GM19397 (cell line): ENCODE measurements around the gene MBTPS1.

Experiments used
- ATAC-seq: cut with Tn5 transposase; IDR thresholded peaks from one replicate; pipeline ENCODE4 v1.9.1; 2021; ENCODE audit warnings: mild to moderate bottlenecking, moderate library complexity; ENCODE audit not compliant: unreplicated experiment

MBTPS1 gene

DNA sequence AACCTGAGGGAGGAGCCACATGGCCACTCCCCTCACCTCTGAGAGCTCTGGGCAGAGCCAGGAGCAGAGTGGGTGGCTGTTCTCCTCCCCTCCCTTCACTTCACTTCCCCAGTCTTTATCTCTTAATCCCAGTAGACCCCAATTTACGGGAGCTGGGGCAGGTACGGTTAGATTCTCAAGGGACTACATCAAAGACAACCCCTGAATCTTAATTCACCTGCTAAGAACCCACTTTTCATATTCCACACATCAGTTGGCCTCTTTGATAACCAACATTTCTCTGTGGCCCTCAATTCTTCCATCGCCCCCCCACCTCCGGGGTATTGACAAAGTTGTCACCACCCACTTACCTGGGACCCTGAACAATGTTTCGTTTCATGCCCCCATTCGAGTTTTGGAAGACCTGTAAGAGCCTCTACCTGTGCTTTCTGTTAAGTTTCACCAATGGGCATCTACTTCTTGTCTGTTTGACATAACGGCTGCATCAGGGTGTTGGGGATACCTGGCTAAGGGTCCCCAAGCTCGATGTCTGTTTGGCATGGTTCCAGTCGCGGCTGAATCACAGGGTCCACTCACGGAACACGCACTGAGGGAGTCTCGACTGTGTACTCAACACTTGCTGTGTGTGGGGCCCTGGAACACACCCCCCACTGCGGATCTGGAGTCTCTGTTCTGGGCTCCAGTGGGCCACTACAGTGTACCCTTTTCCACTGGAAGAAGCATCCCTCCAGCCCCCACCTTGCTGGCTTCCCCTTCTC lies 102.0 kb downstream of the MBTPS1 start:
- ATAC-seq, result no peak

DNA sequence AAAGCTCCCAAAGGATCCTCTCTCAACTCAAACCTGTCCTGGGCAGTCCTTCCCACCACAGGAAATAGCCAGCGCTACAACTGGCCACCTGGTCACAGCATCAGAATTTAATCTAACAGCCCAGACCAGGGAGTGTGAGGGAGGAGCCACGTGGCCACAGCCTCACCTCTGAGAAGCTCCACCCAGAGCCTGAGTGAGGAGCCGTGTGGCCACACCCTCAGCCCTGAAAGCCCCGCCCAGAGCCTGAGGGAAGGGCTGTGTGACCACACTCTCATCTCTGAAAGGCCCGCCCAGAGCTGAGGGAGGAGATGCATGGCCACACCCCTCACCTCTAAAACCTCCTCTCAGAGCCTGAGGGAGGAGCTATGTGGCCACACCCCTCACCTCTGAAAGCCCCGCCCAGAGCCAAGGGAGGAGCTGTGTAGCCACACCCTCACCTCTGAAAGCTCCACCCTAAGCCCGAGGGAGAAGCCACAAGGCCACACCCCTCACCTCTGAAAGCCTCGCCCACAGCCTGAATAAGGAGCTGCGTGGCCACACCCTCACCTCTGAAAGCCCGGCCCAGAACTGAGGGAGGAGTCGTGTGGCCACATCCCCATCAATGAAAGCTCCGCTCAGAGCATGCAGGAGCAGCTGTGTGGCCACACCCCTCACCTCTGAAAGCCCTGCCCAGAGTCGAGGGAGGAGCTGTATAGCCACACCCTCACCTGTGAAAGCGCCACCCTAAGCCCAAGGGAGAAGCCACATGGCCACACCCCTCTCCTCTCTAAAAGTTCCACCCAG lies 102.8 kb downstream of the MBTPS1 start:
- peak; percentile 58 for ATAC-seq

DNA sequence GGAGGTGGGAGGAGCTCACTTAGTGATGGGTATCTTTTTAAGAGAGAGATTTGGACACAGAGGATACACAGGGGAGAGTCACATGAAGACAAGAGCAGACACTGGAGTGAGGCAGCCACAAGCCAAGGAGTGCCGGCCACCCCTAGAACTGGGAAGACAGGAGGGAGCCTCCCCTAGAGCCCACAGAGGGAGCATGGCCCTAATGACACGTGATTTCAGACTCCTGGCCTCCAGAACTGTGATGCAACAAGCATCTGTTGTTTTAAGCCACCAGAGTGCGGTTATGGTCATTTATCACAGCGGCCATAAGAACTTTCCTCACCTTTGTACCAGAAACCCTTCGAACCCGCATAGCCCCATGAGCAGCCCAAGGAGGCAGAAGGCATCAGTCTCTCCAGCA lies 107.5 kb downstream of the MBTPS1 start:
- ATAC-seq, result no peak

DNA sequence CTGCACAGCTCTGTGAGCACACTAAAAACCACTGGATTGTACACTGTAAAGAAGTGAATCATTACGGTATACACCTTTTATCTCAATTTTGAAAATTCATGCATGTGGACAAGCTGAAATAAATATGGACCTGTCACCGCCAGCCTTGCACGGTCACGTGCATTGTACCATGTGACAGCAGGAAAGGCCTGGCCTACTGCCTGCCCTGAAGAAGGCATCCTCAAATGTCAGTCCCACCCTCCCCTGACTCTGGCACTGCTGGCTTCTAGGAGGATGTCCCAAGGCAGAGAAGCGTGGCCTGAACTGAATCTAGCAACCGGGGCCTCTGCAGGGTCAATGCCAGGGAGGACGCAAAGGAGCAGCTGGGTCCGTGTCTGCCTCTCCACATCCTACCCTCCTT lies 108.8 kb downstream of the MBTPS1 start:
- no peak for ATAC-seq

DNA sequence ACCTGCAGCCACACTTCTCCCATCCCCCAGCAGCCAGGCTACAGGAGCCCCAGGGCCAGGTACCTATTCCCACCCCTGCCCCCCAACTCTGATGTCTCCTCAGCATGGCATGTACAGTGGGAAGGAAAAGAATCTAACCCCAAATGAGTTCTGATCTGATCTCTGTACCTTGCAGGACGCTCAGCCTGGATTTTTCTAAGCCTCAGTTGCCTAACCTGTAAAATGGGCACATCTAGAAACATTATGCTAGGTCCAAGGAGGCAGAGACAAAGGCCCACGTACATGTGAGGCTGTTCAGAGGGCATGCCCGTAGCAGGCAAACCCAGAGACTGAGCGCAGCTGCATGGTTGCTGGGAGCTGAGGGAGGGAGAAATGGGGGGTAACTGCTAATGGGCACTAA lies 109.2 kb downstream of the MBTPS1 start:
- no peak for ATAC-seq

DNA sequence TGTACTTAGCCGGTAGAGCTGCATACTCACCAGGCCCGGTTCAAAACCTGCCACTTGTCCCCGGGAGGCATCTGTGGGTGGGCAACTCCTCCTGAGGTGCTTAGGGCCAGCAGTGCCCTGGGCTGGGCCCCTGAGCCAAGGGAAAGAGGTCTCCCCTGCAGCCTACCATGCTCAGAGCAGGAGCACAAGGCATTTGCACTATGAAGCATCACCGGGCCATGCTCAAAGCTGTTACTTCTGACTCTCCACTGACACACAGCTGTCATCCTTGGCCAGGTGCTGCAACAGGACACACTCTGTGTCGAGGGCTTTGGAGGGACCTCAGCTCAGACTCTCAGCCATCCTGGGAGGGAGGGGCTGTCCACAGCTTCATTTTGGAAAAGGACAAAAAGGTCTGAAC lies 111.4 kb downstream of the MBTPS1 start:
- ATAC-seq, result no peak

DNA sequence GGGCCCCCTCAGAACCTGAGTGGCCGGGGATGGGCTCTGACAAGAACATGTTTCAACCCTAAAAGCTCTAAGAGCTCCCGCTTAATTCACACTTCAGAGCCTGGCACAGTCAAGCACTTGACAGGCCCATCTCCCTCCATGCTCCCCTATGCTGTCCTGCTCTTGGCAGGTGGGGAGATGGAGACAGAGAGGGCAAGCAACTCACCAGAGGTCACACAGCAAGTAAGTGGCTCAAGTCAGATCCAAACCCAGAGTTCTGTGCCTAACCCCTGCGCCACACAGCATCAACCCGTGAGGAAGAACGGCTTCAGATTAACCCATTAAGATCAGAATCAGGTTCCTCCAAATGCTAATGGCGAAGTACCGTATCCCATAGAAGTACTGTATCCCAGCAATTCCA lies 112.3 kb downstream of the MBTPS1 start:
- no peak for ATAC-seq
